GM12874 (cell line): Measurements from ENCODE around the gene RXFP4.

Experiments used
- CTCF ChIP-seq: IDR thresholded peaks from 2 replicates; pipeline ENCODE4 v1.5.1; 2011; ENCODE audit warnings: low read depth, mild to moderate bottlenecking, control low read depth, low read length, moderate library complexity; ENCODE audit not compliant: insufficient read depth

Gene RXFP4

GRCh38 chr1:155977690-155978324 lies 36.4 kb downstream of the RXFP4 start:
- no peak for TF ChIP-seq CTCF

- TF ChIP-seq CTCF = peak; percentile 63
These were observed 37.0 kb downstream of the RXFP4 start, which contains the start of gene ARHGEF2 for GRCh38 chr1:155978325-155978972. Gene ARHGEF2 (minus strand): TSS chr1:155978547. CDS start chr1:155978427, 120 bp downstream.

- no peak for TF ChIP-seq CTCF
These were observed 37.6 kb downstream of the RXFP4 start for GRCh38 chr1:155978973-155979429.

- TF ChIP-seq CTCF = no peak
These were observed 38.3 kb downstream of the RXFP4 start for GRCh38 chr1:155979597-155980343.

- TF ChIP-seq CTCF = no peak
These were observed 40.0 kb downstream of the RXFP4 start for GRCh38 chr1:155981266-155982088.

- no peak for TF ChIP-seq CTCF
These were observed 40.7 kb downstream of the RXFP4 start for GRCh38 chr1:155982106-155982505.
